ENCODE measurements around the gene TMEM14B.

GRCh38 chr6:10736731-10737130 is 10.9 kb upstream of the TMEM14B start:
- TF ChIP-seq CTCF (conservative IDR thresholded peaks at IDR 0.05; ENCODE audit: low read length) = no peak
- no peak for TF ChIP-seq EZH2phosphoT487 (IDR thresholded peaks at IDR 0.05; ENCODE audit: borderline replicate concordance, low read depth, low read length)
